Measurements from ENCODE around the gene RIBC2.

DNA sequence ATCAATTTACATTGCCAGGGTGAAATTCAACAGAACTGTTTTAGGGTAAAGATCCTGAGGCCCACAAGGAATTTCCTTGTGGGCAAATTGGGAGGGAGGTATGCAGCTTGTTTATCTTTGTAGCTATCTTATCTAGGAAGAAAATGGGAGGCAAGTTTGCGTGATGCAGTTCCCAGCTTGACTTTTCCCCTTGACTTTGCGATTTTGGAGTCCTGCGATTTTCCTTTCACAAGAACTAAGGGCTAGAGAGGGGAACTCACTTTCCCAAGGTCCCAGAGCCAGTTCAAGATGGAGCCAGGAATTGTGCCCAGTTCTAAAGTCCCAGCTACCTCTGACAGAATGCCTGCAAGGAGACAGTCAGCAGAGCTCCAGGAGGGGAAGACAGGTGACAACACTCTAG is 30.7 kb downstream of the RIBC2 start:
- TF ChIP-seq, protein P1, sequence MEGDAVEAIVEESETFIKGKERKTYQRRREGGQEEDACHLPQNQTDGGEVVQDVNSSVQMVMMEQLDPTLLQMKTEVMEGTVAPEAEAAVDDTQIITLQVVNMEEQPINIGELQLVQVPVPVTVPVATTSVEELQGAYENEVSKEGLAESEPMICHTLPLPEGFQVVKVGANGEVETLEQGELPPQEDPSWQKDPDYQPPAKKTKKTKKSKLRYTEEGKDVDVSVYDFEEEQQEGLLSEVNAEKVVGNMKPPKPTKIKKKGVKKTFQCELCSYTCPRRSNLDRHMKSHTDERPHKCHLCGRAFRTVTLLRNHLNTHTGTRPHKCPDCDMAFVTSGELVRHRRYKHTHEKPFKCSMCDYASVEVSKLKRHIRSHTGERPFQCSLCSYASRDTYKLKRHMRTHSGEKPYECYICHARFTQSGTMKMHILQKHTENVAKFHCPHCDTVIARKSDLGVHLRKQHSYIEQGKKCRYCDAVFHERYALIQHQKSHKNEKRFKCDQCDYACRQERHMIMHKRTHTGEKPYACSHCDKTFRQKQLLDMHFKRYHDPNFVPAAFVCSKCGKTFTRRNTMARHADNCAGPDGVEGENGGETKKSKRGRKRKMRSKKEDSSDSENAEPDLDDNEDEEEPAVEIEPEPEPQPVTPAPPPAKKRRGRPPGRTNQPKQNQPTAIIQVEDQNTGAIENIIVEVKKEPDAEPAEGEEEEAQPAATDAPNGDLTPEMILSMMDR (IDR thresholded peaks at IDR 0.05) = no peak
- TF ChIP-seq, protein P2, sequence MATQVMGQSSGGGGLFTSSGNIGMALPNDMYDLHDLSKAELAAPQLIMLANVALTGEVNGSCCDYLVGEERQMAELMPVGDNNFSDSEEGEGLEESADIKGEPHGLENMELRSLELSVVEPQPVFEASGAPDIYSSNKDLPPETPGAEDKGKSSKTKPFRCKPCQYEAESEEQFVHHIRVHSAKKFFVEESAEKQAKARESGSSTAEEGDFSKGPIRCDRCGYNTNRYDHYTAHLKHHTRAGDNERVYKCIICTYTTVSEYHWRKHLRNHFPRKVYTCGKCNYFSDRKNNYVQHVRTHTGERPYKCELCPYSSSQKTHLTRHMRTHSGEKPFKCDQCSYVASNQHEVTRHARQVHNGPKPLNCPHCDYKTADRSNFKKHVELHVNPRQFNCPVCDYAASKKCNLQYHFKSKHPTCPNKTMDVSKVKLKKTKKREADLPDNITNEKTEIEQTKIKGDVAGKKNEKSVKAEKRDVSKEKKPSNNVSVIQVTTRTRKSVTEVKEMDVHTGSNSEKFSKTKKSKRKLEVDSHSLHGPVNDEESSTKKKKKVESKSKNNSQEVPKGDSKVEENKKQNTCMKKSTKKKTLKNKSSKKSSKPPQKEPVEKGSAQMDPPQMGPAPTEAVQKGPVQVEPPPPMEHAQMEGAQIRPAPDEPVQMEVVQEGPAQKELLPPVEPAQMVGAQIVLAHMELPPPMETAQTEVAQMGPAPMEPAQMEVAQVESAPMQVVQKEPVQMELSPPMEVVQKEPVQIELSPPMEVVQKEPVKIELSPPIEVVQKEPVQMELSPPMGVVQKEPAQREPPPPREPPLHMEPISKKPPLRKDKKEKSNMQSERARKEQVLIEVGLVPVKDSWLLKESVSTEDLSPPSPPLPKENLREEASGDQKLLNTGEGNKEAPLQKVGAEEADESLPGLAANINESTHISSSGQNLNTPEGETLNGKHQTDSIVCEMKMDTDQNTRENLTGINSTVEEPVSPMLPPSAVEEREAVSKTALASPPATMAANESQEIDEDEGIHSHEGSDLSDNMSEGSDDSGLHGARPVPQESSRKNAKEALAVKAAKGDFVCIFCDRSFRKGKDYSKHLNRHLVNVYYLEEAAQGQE (IDR thresholded peaks at IDR 0.05; ENCODE audit: insufficient read depth in 1 of 2, low read depth in 2 of 2, low read length in 1 of 2) = no peak
- TF ChIP-seq SIN3A (IDR thresholded peaks at IDR 0.05; ENCODE audit: borderline replicate concordance, insufficient read depth, low read depth, low read length) (no peak), POLR2AphosphoS5 (IDR thresholded peaks at IDR 0.05; ENCODE audit: low read depth, low read length) (no peak)

Data from Panc1 (cell line).